Endodermal cell (in vitro differentiated cells): ENCODE measurements around the gene ADAM29. TPM values are rescaled to one million over a fixed set of nuclear protein-coding genes. Genes with fewer than 3 reads are reported as not detected.
"Not testable (repeated sequence)": the region's sequence is repeated elsewhere in the genome, so short reads cannot be mapped to it uniquely, and the experiment has no call there.

Experiments
- DNase-seq: peaks from one replicate; pipeline ENCODE4 v3.0.0-alpha.2; 2017
- H3K27ac ChIP-seq: 2 replicates; pipeline ENCODE4 v1.5.1; 2013; ENCODE audit warnings: mild to moderate bottlenecking, low read depth, low read length, moderate library complexity
- H3K27me3 ChIP-seq: 2 replicates; pipeline ENCODE4 v1.6.1; 2013; ENCODE audit warnings: mild to moderate bottlenecking, low read length, moderate library complexity; ENCODE audit not compliant: insufficient read depth, control insufficient read depth, poor library complexity, severe bottlenecking
- H3K36me3 ChIP-seq: 2 replicates; pipeline ENCODE4 v1.7.0; 2013; ENCODE audit warnings: mild to moderate bottlenecking, low read length, moderate library complexity; ENCODE audit not compliant: control insufficient read depth, insufficient read depth
- H3K4me1 ChIP-seq: one replicate; pipeline ENCODE4 v1.7.0; 2013; ENCODE audit warnings: low read length; ENCODE audit not compliant: control insufficient read depth, insufficient read depth
- H3K4me3 ChIP-seq: 2 replicates; pipeline ENCODE4 v1.5.1; 2013; ENCODE audit warnings: mild to moderate bottlenecking, low read length, moderate library complexity
- H3K9ac ChIP-seq: 2 replicates; pipeline ENCODE4 v1.6.1; 2013; ENCODE audit warnings: mild to moderate bottlenecking, low read length, moderate library complexity; ENCODE audit not compliant: poor library complexity, severe bottlenecking; ENCODE audit errors: extremely low read depth
- H3K9me3 ChIP-seq: 2 replicates; pipeline ENCODE4 v1.6.1; 2013; ENCODE audit warnings: mild to moderate bottlenecking, low read length, moderate library complexity; ENCODE audit not compliant: control insufficient read depth
- H3K27ac Mint-ChIP-seq: 2 replicates; pipeline ENCODE4 v1.8.0; 2020; ENCODE audit warnings: mixed read lengths
- H3K27me3 Mint-ChIP-seq: 2 replicates; pipeline ENCODE4 v1.8.0; 2021; ENCODE audit warnings: mild to moderate bottlenecking, mixed read lengths; ENCODE audit not compliant: insufficient read depth
- H3K36me3 Mint-ChIP-seq: 2 replicates; pipeline ENCODE4 v1.8.0; 2020; ENCODE audit warnings: low read depth, mixed read lengths
- H3K4me1 Mint-ChIP-seq: 2 replicates; pipeline ENCODE4 v1.8.0; 2020; ENCODE audit warnings: mixed read lengths
- H3K4me3 Mint-ChIP-seq: 2 replicates; pipeline ENCODE4 v1.8.0; 2020; ENCODE audit warnings: mild to moderate bottlenecking, moderate library complexity, mixed read lengths
- H3K9me3 Mint-ChIP-seq: 2 replicates; pipeline ENCODE4 v1.8.0; 2020; ENCODE audit warnings: mild to moderate bottlenecking, mixed read lengths
- WGBS, 2 experiments: methylation state at CpG; one replicate each; pipeline versions ENCODE4 v1.1.5 to v1.1.7; 2013; ENCODE audit warnings: missing lambda C conversion rate in 2 of 2, mixed read lengths in 1 of 2; ENCODE audit not compliant: insufficient coverage in 1 of 2, insufficient read length in 1 of 2; 5-methylcytosine and 5-hydroxymethylcytosine counted together
- total RNA-seq, 2 donors: library from RNA; stranded (reverse); fragmentation: NEBNext Ultra II Directional in 1 of 2; extraction: Animal tissue kit (Norgen Biotek cat#: 25700) in 1 of 2; gene quantifications; 2 replicates in 1 of 2; 3 replicates in 1 of 2; pipeline ENCODE4 v1.2.1, GENCODE V29; 2021
- TF ChIP-seq, protein P1 (sequence below): fragments of 200-600 bp; sonication (generic); conservative IDR thresholded peaks from 2 replicates; pipeline ENCODE4 v1.5.0; 2021; ENCODE audit warnings: antibody characterized with exemption, mild to moderate bottlenecking

ADAM29 gene
- total RNA-seq, 2 donors from 2014 or later: not detected

DNA sequence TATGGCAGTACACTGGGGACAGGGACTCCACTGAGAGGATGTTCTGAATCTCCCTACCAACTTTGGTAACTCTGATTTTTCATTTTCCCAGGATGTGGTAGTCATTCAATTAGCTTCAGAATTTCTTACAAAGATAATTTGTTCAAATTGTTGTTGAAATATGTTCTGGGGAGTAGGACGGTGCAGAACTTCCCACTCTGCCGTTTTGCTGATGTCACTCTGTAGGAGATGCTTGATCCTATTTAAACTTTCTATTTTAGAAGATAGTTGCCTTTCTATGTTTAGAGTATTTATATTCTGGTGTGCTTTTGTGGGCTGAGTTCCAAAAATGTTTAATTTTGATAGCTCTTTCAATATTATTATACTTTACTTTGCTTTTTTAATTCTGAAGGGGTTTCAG, 55.2 kb downstream of the ADAM29 start:
- Histone ChIP-seq H3K27ac (no peak overlapping the region), H3K4me1 (no peaks in the 10 kb centered on the region), H3K27me3 (no peaks in the 10 kb centered on the region), H3K36me3 (no peaks in the 10 kb centered on the region), H3K9me3 (no peaks in the 10 kb centered on the region), H3K9ac (no peak overlapping the region), H3K4me3 (no peak overlapping the region)
- Mint-ChIP-seq H3K27me3 (no peaks in the 10 kb centered on the region), H3K27ac (no peak overlapping the region), H3K9me3 (peaks cover 2% of the 10 kb centered on the region), H3K4me1 (no peaks in the 10 kb centered on the region), H3K4me3 (no peak overlapping the region), H3K36me3 (no peaks in the 10 kb centered on the region)
- DNase-seq: no peak
- TF ChIP-seq, protein P1, sequence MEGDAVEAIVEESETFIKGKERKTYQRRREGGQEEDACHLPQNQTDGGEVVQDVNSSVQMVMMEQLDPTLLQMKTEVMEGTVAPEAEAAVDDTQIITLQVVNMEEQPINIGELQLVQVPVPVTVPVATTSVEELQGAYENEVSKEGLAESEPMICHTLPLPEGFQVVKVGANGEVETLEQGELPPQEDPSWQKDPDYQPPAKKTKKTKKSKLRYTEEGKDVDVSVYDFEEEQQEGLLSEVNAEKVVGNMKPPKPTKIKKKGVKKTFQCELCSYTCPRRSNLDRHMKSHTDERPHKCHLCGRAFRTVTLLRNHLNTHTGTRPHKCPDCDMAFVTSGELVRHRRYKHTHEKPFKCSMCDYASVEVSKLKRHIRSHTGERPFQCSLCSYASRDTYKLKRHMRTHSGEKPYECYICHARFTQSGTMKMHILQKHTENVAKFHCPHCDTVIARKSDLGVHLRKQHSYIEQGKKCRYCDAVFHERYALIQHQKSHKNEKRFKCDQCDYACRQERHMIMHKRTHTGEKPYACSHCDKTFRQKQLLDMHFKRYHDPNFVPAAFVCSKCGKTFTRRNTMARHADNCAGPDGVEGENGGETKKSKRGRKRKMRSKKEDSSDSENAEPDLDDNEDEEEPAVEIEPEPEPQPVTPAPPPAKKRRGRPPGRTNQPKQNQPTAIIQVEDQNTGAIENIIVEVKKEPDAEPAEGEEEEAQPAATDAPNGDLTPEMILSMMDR: no peak
- 83% methylated on average over 2 of the region's 2 CpGs; no CpG with 5 or more reads in 1 of the 2 experiments for WGBS, 2 experiments

DNA sequence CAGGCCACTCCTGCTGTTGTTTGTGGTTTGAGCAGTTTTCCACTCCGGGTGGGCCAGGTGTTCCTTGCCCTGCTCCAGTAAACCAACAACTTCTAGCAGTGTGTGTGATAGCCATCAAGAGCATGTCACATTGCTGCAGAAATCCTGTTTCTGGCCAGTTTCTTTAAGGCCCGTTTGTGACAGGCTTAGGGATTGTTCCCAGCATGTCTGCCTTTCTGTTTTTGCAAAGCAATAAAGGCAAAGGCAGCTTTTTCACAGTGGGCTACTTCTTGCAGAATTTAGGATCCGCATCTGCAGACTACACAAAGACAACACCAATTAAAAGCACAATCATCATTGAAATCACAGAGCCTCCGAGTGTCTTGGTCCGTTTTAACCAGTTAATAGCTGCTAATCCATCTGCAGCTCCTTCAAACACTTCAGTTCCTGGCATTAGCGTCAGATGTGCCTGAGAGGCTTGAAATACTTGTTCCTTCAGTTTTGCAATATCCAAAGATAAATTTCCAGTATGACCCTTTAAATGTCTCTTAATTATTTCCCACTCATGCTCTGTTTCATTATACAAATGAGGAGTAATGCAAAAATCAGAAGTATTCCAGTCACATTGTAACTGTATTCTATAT, 65.1 kb downstream of the ADAM29 start:
- peaks cover 7% of the 10 kb centered on the region for H3K36me3 Mint-ChIP-seq
- H3K4me1 Mint-ChIP-seq: no peaks in the 10 kb centered on the region
- Histone ChIP-seq H3K4me3 (peak overlapping the region; percentile 33), H3K27ac (no peak overlapping the region), H3K4me1 (no peaks in the 10 kb centered on the region), H3K9me3 (peaks cover 24% of the 10 kb centered on the region), H3K36me3 (no peaks in the 10 kb centered on the region), H3K27me3 (no peaks in the 10 kb centered on the region), H3K9ac (no peak overlapping the region)
- DNase-seq: no peak
- H3K9me3 Mint-ChIP-seq: peaks cover 48% of the 10 kb centered on the region
- H3K27ac Mint-ChIP-seq: no peak overlapping the region
- TF ChIP-seq, protein P1: no peak
- WGBS, 2 experiments: 71 to 90% methylated on average over 3 to 6 of the region's 6 CpGs
- H3K4me3 Mint-ChIP-seq: no peak overlapping the region
- H3K27me3 Mint-ChIP-seq: no peaks in the 10 kb centered on the region

DNA sequence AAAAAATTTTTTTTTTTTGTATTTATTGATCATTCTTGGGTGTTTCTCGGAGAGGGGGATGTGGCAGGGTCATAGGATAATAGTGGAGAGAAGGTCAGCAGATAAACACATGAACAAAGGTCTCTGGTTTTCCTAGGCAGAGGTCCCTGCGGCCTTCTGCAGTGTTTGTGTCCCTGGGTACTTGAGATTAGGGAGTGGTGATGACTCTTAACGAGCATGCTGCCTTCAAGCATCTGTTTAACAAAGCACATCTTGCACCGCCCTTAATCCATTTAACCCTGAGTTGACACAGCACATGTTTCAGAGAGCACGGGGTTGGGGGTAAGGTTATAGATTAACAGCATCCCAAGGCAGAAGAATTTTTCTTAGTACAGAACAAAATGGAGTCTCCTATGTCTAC, 65.7 kb downstream of the ADAM29 start:
- not testable (repeated sequence) for H3K4me3 ChIP-seq, H3K27ac ChIP-seq, H3K4me3 Mint-ChIP-seq, H3K9ac ChIP-seq, H3K36me3 ChIP-seq, H3K36me3 Mint-ChIP-seq, H3K27me3 ChIP-seq, H3K27me3 Mint-ChIP-seq, H3K4me1 ChIP-seq, H3K4me1 Mint-ChIP-seq, DNase-seq, H3K27ac Mint-ChIP-seq
- WGBS, 2 experiments: no CpG with 5 or more reads among the region's 5 CpGs
- peaks cover 48% of the 10 kb centered on the region for H3K9me3 Mint-ChIP-seq
- H3K9me3 ChIP-seq: peaks cover 24% of the 10 kb centered on the region

DNA sequence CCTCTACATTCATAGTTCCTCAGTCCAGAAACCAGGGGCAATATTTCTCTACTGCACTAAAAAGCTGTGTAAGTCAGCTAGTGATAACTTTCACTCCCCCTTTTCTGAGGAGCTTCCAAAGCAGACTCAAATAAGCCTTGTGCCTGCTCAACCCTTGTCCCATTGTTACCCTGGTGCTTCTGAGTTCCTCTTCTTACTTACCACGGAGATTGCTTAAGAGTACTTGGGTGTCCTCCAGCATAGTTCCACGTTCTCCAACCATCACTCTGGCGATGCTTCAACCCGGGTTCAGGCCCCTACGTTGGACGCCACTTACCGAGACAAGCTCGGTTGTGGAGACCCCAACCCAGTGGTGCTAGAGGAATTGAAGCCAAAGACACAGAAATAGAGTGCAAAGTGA, 71.6 kb downstream of the ADAM29 start:
- H3K36me3 Mint-ChIP-seq: peaks cover 5% of the 10 kb centered on the region
- TF ChIP-seq, protein P1: no peak

More for the DNA sequence above, 71.6 kb downstream of the ADAM29 start:
- Histone ChIP-seq H3K4me1 (no peaks in the 10 kb centered on the region), H3K36me3 (no peaks in the 10 kb centered on the region), H3K27me3 (no peaks in the 10 kb centered on the region), H3K9me3 (peaks cover 27% of the 10 kb centered on the region), H3K27ac (no peak overlapping the region), H3K9ac (no peak overlapping the region), H3K4me3 (no peak overlapping the region)
- DNase-seq: no peak
- Mint-ChIP-seq H3K4me1 (no peaks in the 10 kb centered on the region), H3K27ac (no peak overlapping the region), H3K9me3 (peaks cover 33% of the 10 kb centered on the region), H3K4me3 (no peak overlapping the region), H3K27me3 (no peaks in the 10 kb centered on the region)
- 86 to 92% methylated on average over 5 to 8 of the region's 8 CpGs for WGBS, 2 experiments
